PC-9 (cell line): ENCODE results near the gene BPHL. TPM values are rescaled to one million over a fixed set of nuclear protein-coding genes. Genes with fewer than 3 reads are reported as not detected.
"Not testable (repeated sequence)": the region's sequence is repeated elsewhere in the genome, so short reads cannot be mapped to it uniquely, and the experiment has no call there.

Experiments
- BruUV-seq: library from RNA; stranded (reverse); fragments of 400-500 nt; replicated peaks from 2 replicates; lab custom pipeline; 2021; lab: Mats Ljungman, UMichigan
- CTCF ChIA-PET: fragments of 300-600 bp; sonication (Branson Sonifier 250); formaldehyde crosslinking; loops from one replicate; lab custom pipeline; 2022; ENCODE audit warnings: antibody characterized with exemption; lab: Charles Lee
- POLR2A ChIA-PET: fragments of 300-600 bp; sonication (Branson Sonifier 250); formaldehyde crosslinking; loops from one replicate; lab custom pipeline; 2022; ENCODE audit warnings: antibody characterized with exemption; ENCODE audit not compliant: unreplicated experiment; lab: Charles Lee
- DNase-seq, 2 experiments: peaks; one replicate each; pipeline versions ENCODE4 v3.0.0 to v3.0.0-alpha.2; 2015 to 2022; ENCODE audit warnings: mixed read lengths in 1 of 2
- H2AFZ ChIP-seq: fragments of 200-600 bp; sonication (generic); 2 replicates; pipeline ENCODE4 v1.8.1; 2017; ENCODE audit warnings: antibody characterized with exemption
- H3F3A ChIP-seq: fragments of 200-600 bp; sonication (generic); 2 replicates; pipeline ENCODE4 v1.8.1; 2017; ENCODE audit warnings: antibody characterized with exemption, mild to moderate bottlenecking, low read depth; ENCODE audit not compliant: insufficient read depth
- H3K27ac ChIP-seq: fragments of 200-600 bp; sonication (generic); 2 replicates; pipeline ENCODE4 v1.6.1; 2016; ENCODE audit warnings: mixed run types
- H3K27me3 ChIP-seq: fragments of 200-600 bp; sonication (generic); 2 replicates; pipeline ENCODE4 v1.6.1; 2016; ENCODE audit warnings: low read depth, mixed run types; ENCODE audit not compliant: insufficient read depth
- H3K36me3 ChIP-seq: fragments of 200-600 bp; sonication (generic); 2 replicates; pipeline ENCODE4 v1.6.1; 2016; ENCODE audit warnings: low read depth, mixed run types
- H3K4me1 ChIP-seq: fragments of 200-600 bp; sonication (generic); replicated peaks from 2 replicates; pipeline ENCODE4 v1.6.1; 2016; ENCODE audit warnings: mixed run types; ENCODE audit not compliant: insufficient read depth
- H3K4me2 ChIP-seq: fragments of 200-600 bp; sonication (generic); 2 replicates; pipeline ENCODE4 v1.6.1; 2017; ENCODE audit warnings: mixed run types
- H3K4me3 ChIP-seq: fragments of 200-600 bp; sonication (generic); 2 replicates; pipeline ENCODE4 v1.6.1; 2016; ENCODE audit warnings: mixed run types
- H3K79me2 ChIP-seq: fragments of 200-600 bp; sonication (generic); 2 replicates; pipeline ENCODE4 v1.6.1; 2017; ENCODE audit warnings: low read depth, mixed run types
- H3K9me2 ChIP-seq: fragments of 200-600 bp; sonication (generic); 2 replicates; pipeline ENCODE4 v1.8.1; 2017; ENCODE audit warnings: mild to moderate bottlenecking; ENCODE audit not compliant: insufficient read depth
- H3K9me3 ChIP-seq: fragments of 200-600 bp; sonication (generic); 2 replicates; pipeline ENCODE4 v1.8.1; 2016; ENCODE audit warnings: low read depth; ENCODE audit not compliant: insufficient read depth
- H4K20me1 ChIP-seq: fragments of 200-600 bp; sonication (generic); 2 replicates; pipeline ENCODE4 v1.8.1; 2017; ENCODE audit not compliant: insufficient read depth
- CTCF ChIP-seq: fragments of 200-600 bp; sonication (generic); conservative IDR thresholded peaks from 2 replicates; pipeline ENCODE4 v1.6.1; 2017; ENCODE audit warnings: mixed run types, antibody characterized with exemption, mild to moderate bottlenecking, moderate library complexity
- EZH2 ChIP-seq: fragments of 200-600 bp; sonication (generic); IDR thresholded peaks from 2 replicates; pipeline ENCODE4 v1.8.0; 2017; ENCODE audit warnings: antibody characterized with exemption, low read depth
- intact Hi-C: fragments of 100-400 bp; cut with micrococcal nuclease; formaldehyde crosslinking; loops from one replicate; pipeline ENCODE4 v1.10.0; 2022; ENCODE audit not compliant: unreplicated experiment
- total RNA-seq: library from RNA; stranded (reverse); gene quantifications from 2 replicates; pipeline ENCODE4 v1.2.3, GENCODE V29; 2021

The BPHL gene
- total RNA-seq, 1 experiment from 2014 or later, result 23.7 TPM

DNA sequence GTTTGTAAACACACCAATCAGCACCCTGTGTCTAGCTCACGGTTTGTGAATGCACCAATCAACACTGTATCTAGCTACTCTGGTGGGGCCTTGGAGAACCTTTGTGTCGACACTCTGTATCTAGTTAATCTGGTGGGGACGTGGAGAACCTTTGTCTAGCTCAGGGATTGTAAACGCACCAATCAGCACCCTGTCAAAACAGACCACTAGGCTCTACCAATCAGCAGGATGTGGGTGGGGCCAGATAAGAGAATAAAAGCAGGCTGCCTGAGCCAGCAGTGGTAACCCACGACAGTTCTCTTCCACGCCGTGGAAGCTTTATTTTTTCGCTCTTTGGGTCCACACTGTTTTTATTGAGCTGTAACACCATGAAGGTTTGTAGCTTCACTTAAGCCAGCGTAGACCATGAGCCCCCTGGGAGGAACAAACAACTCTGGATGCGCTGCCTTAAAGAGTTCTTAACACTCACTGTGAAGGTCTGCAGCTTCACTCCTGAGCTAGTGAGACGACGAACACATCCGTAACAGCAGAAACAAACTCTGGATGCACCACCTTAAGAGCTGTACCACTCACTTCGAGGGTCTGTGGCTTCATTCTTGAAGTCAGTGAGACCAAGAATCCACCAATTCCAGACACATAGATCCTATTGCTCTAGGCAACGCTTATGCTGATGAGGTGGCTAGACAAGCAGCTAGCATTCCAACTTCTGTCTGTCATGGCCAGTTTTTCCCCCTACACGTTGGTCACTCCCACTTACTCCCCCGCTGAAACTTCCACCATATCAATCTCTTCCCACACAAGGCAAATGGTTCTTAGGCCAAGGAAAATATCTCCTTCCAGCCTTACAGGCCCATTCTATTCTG, 53.0 kb downstream of the BPHL start:
- H2AFZ ChIP-seq, H3K27me3 ChIP-seq, H3K4me3 ChIP-seq, DNase-seq, H3K27ac ChIP-seq, H3K4me2 ChIP-seq, H3K79me2 ChIP-seq, intact Hi-C loops, H3K9me3 ChIP-seq, H3K36me3 ChIP-seq, H3K9me2 ChIP-seq, BruUV-seq, H4K20me1 ChIP-seq, POLR2A ChIA-PET: not testable (repeated sequence)
- CTCF ChIA-PET, result interaction anchor here (0.6 kb wide), 1 partner anchor 641 kb away, joined by 3 read pairs; no protein-coding TSS in a partner anchor
- peaks cover 23% of the 10 kb centered on the region for H3F3A ChIP-seq
- H3K4me1 ChIP-seq, result peaks cover 27% of the 10 kb centered on the region

GRCh38 chr6:3172789-3173188, 54.3 kb downstream of the BPHL start:
- POLR2A ChIA-PET, CTCF ChIA-PET: not testable (repeated sequence)

DNA sequence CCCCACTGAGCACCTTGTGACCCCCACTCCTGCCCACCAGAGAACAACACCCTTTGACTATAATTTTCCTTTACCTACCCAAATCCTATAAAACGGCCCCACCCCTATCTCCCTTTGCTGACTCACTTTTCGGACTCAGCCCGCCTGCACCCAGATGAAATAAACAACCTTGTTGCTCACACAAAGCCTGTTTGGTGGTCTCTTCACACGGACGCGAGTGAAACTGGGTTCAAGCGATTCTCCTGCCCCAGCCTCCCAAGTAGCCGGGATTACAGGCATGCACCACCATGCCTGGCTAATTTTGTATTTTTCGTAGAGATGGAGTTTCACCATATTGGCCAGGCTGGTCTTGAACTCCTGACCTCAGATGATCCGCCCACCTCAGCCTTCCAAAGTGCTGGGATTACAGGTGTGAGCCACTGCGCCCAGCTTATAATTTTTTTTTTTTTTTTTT, 55.2 kb downstream of the BPHL start:
- H3K79me2 ChIP-seq, H3K27me3 ChIP-seq, H4K20me1 ChIP-seq, DNase-seq, POLR2A ChIA-PET, H3K36me3 ChIP-seq, H3K4me3 ChIP-seq, H3K9me3 ChIP-seq, H3K4me2 ChIP-seq, BruUV-seq, H2AFZ ChIP-seq, H3K9me2 ChIP-seq, intact Hi-C loops, H3K27ac ChIP-seq: not testable (repeated sequence)
- peaks cover 23% of the 10 kb centered on the region for H3K4me1 ChIP-seq
- CTCF ChIA-PET, result interaction anchor here (0.6 kb wide), 1 partner anchor 14 kb away, joined by 4 read pairs; no protein-coding TSS in a partner anchor
- H3F3A ChIP-seq, result peaks cover 21% of the 10 kb centered on the region

More at GRCh38 chr6:3172789-3173188, 54.3 kb downstream of the BPHL start:
- BruUV-seq, H3K36me3 ChIP-seq, H3K27me3 ChIP-seq, H4K20me1 ChIP-seq, intact Hi-C loops, DNase-seq, H2AFZ ChIP-seq, H3K27ac ChIP-seq, H3K9me2 ChIP-seq, H3K79me2 ChIP-seq, H3K4me3 ChIP-seq, H3K9me3 ChIP-seq, H3K4me2 ChIP-seq: not testable (repeated sequence)
- H3K4me1 ChIP-seq, result peaks cover 23% of the 10 kb centered on the region
- H3F3A ChIP-seq, result peaks cover 21% of the 10 kb centered on the region

GRCh38 chr6:3175715-3176402, 57.3 kb downstream of the BPHL start:
- Histone ChIP-seq H3K36me3 (no peaks in the 10 kb centered on the region), H3F3A (peaks cover 21% of the 10 kb centered on the region), H4K20me1 (no peaks in the 10 kb centered on the region), H3K9me2 (no peaks in the 10 kb centered on the region), H2AFZ (no peak overlapping the region), H3K4me2 (peak overlapping the region; percentile 63), H3K27me3 (no peaks in the 10 kb centered on the region), H3K27ac (peak overlapping the region; percentile 65), H3K9me3 (no peaks in the 10 kb centered on the region), H3K79me2 (no peaks in the 10 kb centered on the region), H3K4me3 (no peak overlapping the region), H3K4me1 (peaks cover 23% of the 10 kb centered on the region)
- ChIA-PET CTCF (no interaction called here), POLR2A (interaction anchor here (0.6 kb wide), 1 partner anchor 33 kb away, joined by 7 read pairs; no protein-coding TSS in a partner anchor)
- TF ChIP-seq CTCF (no peak), EZH2 (no peak)
- intact Hi-C loops, result no loop called here
- BruUV-seq, result no TSS peak
- DNase-seq, result peak; percentile 57 to 80
